ENCODE data around the gene KIF26B. TPM values are rescaled to one million over a fixed set of nuclear protein-coding genes. Genes with fewer than 3 reads are reported as not detected.

The KIF26B gene
- total RNA-seq, 1 donor from 2014 or later, result 0.32 TPM

DNA sequence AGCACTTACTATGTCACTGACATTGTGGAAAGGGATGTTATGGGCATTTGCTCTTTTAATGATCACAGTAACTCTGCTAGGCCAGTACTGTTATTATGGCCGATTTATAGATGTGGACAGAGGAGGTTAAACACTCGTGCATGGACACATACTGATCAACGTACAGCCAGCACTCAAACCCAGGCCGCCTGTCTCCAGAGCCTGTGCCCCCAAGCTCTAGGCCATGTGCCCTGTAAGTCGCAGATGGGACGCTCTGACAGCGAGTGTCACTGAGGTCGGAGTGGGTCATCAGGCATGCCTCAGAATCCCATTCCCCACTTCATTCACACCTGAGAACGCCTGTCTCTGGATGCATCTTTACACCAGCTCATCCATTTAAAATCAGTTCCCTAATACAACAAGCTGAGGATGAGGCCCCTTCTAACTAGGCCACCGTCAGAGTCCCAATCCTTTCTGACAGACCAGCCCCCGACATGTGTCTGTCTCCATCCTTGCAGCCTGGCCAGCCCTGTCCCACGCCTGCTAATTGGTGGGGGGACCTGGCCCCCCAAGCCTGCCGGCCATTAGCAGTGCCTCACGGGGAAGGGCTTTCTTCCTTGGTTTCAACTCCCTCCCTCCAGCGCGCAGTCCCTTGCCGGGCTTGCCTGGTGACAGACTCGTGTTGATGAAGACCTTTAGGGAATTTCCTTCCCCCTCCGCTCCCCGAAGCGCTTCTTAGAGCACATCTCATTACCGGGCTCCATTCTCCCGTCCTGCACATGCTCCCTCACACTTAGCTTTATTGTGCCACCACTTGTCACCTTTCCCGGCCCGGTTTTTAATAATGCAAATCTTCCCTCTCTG is 436.8 kb downstream of the KIF26B start:
- no peak for DNase-seq (ENCODE audit: low spot score)

DNA sequence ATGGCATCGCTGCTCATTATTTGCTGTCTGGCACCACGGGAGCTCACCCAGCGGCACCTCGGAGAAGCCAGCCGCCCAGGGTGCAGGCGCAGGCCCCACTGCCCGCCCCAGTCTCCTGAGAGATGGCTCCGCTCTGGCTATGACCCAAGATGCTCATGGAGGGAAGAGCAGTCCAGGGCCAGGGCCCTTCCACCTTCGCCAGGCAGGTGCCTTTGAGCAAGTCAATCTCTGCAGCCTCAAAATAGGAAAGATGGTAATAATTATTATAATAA is 437.3 kb downstream of the KIF26B start:
- DNase-seq (ENCODE audit: low spot score), result no peak

DNA sequence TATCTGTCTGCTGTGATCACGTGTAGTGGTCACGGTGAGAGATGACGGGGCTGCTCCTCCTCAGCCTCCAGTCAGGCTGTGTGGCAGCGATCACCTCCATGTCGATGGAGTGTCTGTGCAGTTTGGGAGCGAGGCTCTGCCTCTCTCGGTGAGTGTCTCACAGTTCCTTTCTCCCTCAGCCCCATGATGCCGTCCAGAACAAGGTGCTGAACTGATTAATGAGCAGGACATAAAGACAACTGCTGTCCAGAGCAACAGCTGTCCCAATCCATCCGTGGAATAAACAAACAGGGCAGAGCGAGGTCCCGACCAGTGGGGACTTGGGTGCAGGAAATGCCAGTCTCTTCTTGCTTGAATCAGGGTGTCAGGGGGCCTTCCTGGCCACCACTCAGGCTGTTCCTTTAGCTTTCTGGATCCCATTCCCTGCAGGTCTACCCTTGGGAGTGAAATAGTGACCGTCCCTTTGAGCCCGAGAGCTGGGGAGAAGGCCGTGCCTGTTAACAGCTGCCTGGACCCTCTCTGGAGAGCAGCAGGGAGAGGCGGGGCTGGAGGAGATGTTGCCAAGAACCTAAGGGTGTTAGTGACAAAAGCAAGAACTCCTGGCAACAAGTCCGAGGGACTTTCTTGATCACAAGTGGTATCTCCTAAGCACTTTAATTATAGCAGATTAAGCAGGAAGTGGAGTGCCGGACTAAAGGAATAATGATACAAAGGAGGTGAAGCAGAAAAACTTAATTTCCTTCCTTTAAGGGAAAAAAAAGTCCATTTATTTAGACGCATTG is 443.9 kb downstream of the KIF26B start:
- no peak for DNase-seq (ENCODE audit: low spot score)

DNA sequence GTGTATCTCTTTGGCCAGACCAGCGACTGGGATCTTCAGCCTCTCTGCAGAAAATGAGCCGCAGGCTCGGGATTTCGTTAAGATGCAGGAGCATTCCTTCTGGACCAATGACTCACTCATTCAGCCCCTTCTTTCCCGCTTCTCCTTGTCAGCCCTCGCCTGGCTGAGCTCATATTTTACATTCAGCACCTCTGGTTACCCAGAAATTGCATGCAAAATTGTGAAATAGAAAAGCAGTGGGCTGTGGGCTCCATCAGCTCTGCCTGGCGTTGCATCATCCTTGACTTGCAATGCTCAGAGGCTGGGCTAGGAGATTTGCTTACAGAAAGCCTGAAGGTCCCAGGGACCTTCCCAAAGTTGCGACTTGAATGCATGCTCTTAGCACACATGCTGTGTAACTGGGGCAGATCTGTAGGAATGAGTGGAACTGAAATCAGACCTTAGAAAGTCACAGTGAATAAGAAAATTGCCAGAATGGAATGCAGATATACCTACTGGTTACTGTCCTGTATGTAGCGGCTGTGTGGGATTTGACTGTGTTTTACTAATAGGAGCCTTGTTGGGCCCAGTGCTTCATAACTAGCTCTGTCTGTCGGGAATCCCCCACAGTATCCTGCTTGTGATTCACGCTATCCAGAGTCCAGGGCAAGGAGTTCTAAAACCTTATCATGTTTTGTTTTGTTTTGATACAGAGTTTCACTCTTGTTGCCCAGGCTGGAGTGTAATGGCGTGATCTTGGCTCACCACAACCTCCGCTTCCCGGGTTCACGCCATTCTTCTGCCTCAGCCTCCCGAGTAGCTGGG is 444.8 kb downstream of the KIF26B start:
- peak; percentile 24 for DNase-seq (ENCODE audit: low spot score)

DNA sequence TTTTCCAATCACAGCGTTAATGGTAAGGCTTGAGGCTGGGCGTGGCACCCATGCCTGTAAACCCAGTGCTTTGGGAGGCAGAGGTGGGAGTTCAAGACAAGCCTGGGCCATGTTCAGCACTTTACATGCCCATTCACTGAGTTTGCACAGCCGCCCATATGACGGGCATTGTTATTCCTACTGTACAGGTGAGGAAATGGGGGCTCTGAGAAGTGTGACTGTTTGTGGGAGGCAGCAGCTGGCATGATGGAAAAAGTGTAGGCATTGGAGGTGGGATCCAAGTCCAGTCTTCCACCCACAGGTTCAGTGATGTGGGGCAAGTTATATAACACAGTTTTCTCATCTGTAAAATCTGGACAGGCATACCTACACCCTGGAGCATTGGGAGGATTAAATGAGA is 445.9 kb downstream of the KIF26B start:
- no peak for DNase-seq (ENCODE audit: low spot score)

DNA sequence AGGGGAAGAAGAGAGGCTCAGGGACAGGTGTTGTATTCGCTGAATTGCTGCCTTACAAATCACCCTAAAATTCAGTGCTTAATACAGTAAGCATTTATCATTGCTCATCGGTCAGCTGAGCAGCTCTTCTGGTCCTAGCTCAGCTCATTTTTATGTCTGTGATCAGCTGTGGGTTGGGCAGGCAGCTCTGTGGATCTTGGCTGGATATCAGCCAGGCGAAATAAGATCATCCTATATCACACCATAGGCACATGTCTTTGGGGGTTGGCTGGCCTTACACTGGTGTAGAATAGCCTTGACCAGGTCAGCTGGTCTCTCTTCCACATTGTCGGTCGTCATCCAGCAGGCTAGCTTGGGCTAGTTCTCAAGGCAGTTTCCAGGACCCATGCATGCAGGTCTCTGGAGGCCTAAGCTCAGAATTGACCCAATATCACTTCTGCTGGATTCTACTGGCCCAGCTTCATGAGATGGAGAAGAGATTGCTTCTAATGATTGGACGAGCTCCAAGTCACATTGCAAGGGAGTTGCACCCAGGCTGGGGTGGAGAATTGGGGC is 448.6 kb downstream of the KIF26B start:
- no peak for DNase-seq (ENCODE audit: low spot score)

DNA sequence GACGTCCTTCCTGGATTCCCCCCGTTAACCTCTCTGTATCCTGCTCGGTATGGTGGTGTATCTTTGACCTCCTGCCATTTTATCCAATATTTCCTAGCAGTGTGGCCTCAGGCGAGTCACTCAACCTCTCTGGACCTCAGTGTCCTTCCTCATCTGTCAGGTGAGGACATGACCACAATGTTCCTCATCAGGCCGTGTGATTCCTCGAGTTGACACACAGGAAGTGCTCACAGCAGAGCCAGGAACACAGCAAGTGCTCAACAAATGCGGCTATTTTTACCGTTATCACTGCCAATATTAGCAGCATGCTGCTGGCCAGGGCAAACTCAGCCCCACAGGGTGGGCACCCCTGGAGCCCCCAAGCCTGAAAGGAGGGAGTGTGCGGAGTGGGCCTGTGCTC is 450.2 kb downstream of the KIF26B start:
- no peak for DNase-seq (ENCODE audit: low spot score)

DNA sequence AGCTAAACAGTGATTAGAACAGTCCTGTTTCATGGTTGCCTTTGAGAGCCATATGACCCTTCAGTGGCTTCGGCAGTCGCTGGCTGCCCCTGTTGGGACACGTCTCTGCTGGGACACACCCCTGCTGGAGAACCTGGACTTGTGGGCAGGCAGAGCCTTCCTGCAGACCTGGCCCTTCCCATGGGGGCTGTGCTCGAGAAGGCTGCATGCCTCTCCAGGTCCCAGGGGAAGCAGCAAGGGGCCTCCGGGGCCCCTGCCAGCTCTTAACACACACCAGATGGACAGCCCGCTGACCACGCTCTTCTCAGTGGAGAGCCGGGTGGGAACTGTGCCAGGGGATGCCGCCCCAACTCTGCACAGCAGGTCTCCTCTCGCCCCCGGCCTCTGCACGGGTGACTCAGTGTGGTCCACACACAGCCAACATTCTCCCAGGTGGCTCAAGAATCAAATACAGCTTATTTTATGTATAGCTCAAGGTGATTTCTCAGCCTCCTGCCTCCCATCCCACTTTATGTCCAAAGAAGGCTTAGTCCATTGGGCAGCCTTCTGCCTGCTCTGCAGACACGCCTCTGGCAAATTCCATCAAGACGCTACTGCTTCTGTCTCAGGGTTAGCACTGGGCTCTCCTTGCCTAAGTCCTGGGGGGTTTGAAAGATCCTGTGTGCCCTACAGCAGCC is 450.8 kb downstream of the KIF26B start:
- DNase-seq (ENCODE audit: low spot score), result no peak

DNA sequence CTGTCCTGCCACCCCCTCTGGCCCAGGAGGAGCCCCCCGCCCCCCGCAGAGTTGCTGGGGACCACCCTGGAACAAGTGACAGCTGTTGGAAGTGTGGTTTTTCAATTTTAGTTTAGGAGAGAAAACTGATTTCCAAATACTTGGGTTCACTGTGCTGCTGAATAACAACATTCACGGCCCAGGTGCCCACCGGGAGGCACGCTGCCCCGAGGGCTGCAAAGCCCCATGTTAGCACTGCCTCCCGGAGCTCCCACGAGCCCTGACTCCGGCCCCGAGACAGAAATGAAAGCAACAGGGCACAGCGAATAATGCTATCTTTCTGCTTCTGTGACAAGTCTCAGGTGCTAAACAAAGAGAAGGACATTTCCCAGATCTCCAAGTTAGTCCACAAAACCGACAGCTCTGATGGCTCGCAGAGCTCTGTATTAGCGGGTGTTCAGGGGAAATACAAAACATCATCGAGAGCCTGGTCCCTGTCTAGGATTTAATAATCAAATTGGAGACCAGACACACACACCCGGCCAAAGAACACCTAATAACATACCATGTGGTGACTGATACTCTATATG is 451.5 kb downstream of the KIF26B start:
- DNase-seq (ENCODE audit: low spot score), result no peak

DNA sequence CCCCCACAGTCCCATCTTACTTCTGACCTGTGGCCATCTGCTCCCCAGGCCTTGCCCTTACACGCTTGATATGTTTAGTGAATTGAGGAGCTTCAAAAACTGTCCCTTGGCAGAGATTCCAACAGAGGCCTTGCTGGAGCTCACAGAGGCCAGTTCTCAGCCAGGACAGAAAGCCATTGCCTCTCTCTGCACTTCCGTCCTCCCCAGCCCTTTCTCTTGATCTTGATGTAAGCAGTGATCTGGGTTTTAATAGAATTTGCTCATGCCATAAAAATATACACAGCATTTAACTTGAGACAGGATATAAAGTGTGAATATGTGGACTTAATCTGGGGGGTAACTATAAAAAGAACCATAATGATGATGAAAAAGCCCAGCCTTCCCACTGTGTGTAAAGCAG is 453.5 kb downstream of the KIF26B start:
- DNase-seq (ENCODE audit: low spot score), result no peak

DNA sequence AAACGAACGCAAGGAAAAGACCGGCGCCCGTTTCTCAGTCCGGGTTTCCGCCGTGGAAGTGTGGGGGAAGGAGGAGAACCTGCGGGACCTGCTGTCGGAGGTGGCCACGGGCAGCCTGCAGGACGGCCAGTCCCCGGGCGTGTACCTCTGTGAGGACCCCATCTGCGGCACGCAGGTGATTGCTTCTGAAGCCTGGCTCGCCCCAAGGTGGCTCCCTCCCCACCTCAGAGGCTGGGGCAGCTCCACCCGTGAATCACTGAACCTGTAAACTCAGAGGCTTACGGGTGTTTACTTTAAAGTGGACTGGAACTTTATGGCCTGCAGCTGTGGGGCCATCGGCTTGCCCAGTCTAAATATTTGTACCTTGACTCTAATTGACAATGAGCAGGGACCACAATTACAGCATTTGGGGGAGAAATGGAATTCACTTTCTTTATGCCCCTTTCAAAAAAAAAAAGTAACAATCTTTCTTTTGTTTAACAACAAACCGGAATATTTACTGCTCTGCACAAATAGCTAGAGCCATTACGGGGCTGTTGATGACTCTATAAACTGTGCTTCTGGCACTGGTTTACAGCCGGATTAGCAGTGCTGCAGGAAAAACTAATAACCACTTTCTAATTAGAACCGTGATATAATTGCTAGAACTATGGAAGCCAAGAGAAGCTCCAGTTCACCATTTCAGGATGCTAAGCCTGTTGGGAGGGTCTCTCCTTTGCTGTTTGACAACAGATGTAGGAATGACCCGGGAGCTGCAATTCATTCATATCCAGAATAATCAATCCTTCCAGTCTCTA is 454.8 kb downstream of the KIF26B start:
- DNase-seq (ENCODE audit: low spot score), result no peak

DNA sequence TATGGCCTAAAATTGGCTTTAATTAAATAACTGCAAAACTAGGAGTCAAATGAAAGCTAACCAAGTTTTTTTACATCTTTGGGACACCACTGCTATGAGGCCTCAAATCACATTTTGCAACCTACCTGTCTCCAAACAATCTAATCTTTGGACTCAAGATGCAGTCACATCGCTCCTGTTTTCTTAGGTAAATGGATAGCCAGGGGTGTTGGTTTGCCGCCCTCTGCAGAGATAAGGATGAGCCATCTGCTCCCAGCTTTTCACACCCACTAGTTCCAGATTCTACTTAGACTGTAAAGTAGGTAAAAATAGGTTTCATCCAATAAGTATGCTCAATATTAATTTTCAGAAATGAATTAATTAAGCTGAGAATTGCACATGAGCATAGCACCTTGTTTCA is 456.5 kb downstream of the KIF26B start:
- no peak for DNase-seq (ENCODE audit: low spot score)

DNA sequence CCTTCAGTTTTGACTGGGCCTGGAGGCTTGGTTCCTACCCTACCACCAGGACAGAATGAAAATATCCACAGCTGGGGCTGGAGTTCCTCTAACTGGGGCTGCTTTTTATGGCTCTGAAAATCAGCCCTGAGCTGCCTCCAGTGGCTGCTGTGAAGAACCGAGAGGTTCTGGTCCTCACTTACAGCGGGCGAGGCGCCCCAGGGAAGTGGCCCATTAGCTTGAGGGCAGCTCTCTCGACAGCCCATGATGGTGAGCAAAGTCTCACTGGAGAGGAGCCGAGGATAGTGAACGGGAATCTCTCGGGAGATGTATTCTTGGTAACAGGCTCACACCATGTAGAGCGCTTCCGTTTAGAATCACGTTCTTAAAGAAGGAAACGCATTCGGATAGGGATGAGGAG is 459.7 kb downstream of the KIF26B start:
- DNase-seq (ENCODE audit: low spot score), result no peak

DNA sequence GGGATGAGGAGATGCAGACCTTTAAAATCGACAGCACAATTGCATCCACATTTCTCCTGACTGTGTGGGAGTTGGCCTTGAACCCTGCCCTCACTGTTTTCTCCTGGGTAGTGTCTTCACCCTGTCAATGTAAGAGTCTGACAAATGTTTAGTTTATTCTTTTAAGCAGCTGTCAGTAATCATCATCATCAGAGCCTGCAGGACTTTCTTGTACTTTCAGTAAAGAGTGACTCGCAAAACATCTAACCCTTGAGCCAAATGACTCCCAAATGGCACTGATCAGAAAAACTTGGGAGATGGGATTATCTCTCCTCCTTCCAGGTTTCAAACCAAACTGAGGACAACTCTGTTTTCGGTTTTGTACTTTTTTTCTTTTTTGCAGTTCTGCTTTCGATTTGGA is 460.2 kb downstream of the KIF26B start:
- DNase-seq (ENCODE audit: low spot score), result no peak

DNA sequence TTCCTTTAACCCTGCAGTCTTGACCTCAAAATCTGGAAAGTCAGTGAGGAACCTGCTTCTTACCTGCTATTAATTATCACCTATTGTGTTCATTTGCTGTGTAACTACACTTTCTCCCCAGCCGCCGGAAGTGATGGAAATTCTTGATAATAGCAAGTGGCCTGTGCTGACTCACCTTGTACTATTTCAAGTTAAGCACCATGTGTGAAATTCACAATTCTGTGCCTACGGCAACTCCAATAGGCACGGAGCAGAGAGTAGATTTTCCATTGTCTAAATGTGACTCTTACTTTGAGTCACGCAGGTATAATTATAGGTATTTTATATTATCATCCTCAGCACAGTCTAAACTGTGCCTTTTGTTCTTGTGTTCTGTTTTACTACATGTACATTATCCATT is 466.8 kb downstream of the KIF26B start:
- DNase-seq (ENCODE audit: low spot score), result no peak

DNA sequence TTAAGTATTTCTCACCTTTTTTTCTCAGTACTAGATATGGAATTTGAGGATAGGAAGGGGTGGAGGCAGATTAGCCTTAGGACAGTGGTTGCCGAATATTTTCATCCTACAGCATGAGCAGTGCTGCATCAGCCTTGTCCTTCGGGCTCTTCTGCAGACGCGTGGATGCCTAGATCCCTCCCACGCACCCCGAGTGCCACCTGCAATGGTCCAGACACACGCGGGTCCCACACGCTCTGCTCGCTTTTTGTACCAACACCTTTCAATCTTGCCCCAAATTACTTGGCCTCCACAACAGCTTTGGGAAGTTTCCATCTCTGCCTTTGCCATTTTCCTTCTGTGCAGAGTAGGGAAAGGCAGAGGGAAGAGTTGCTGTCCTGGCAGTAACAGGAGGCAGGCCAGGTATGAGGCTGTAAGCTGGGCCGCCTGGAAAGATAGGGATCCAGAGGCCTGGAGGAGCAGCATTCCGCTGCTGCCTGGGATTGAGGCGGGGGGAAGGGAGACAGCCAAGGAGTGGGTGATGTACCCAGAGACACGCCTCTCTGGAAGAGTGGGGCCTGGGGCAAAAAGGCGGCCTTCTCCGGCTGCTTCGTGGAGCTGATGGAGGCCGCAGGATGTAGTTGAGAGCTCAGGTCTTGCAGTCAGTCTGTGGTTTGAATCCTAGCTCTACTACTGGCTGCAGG is 467.7 kb downstream of the KIF26B start:
- DNase-seq (ENCODE audit: low spot score), result no peak

DNA sequence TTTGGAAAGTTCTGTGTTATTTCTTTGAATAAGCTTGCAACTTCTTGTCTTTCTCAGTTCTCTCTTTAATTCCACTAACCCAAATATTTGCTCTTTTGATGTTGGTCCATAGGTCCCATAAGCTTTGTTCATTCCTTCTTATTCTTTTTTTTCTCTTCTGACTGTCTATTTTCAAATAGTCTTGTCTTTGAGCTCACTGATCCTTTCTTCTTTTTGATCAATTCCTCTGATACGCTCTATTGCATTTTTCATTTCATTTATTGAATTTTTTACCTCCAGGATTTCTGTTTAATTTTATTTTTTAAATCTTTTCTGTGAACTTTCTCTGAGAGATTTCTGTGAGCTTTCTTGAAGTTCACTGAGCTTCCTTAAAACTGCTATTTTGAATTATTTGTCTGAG is 486.6 kb downstream of the KIF26B start:
- DNase-seq (ENCODE audit: low spot score), result no peak

DNA sequence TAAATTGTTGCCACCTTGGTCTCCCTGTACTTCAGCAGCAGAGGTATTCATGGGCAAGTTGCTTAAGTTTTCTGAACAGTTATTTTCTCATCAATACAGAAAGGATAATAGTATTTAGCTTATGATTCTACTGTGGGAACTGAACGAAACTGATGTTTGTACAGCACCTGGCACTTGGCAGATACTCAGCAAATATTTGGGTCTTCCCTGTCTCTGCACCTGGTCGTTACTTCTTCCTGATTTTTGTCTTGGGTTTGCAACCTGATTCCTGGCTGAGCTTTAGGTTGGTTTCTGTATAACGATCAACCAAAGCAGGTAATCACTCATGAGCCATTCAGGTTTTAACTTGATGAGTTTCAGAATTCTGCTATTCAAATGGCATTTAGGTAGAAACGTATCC is 490.6 kb downstream of the KIF26B start:
- DNase-seq (ENCODE audit: low spot score), result no peak

DNA sequence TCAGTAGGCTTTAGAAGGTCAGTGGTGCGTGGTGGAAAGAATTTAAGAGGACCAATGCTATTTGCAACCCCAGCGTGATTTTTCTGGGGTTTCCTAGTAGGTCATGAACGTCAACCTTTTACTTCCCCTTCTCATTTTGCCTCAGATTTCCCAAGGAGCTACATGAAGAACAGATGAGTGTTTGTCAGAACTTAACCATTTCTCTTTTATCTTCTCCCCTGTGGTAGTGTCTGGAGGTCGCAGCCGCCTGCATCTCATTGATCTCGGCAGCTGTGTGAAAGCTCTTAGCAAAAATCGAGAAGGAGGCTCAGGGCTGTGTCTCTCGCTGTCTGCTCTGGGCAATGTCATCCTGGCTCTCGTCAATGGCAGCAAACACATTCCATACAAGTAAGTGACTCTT is 491.1 kb downstream of the KIF26B start:
- no peak for DNase-seq (ENCODE audit: low spot score)

All from mucosa of gallbladder (tissue), 1 donor.